Measurements from ENCODE around the gene EHD1.

EHD1 gene

GRCh38 chr11:64888729-64889511 is 10.5 kb upstream of the EHD1 start:
- no peak for FAIRE-seq

- no peak for FAIRE-seq
Measured at GRCh38 chr11:64888406-64888728, 9.9 kb upstream of the EHD1 start.

GRCh38 chr11:64887757-64888405 is 9.5 kb upstream of the EHD1 start:
- no peak for FAIRE-seq

GRCh38 chr11:64887234-64887756 is 8.9 kb upstream of the EHD1 start:
- FAIRE-seq: no peak

GRCh38 chr11:64885367-64886286 is 7.2 kb upstream of the EHD1 start:
- FAIRE-seq: no peak

GRCh38 chr11:64884019-64884418 is 5.6 kb upstream of the EHD1 start:
- FAIRE-seq: no peak

- no peak for FAIRE-seq
Measured at GRCh38 chr11:64883575-64883974, 5.2 kb upstream of the EHD1 start.

GRCh38 chr11:64882243-64882642 is 3.8 kb upstream of the EHD1 start:
- FAIRE-seq: no peak

GRCh38 chr11:64881476-64881875 is 3.1 kb upstream of the EHD1 start:
- no peak for FAIRE-seq

- no peak for FAIRE-seq
Measured at GRCh38 chr11:64880240-64881001, 2.0 kb upstream of the EHD1 start.

- no peak for FAIRE-seq
Measured at GRCh38 chr11:64879244-64879900, 951 bp upstream of the EHD1 start.

- FAIRE-seq: no peak
Measured at GRCh38 chr11:64878223-64878493, 263 bp downstream of the EHD1 start.

GRCh38 chr11:64877390-64878222 is 815 bp downstream of the EHD1 start:
- FAIRE-seq: no peak

- FAIRE-seq: no peak
Measured at GRCh38 chr11:64876835-64877341, 1.5 kb downstream of the EHD1 start.

GRCh38 chr11:64876229-64876750 is 2.1 kb downstream of the EHD1 start:
- no peak for FAIRE-seq

GRCh38 chr11:64875369-64876228 is 2.8 kb downstream of the EHD1 start:
- FAIRE-seq: no peak

- FAIRE-seq: no peak
Measured at GRCh38 chr11:64874308-64875240, 3.8 kb downstream of the EHD1 start.

GRCh38 chr11:64872790-64873488 is 5.5 kb downstream of the EHD1 start:
- FAIRE-seq: no peak

All from islet of Langerhans (tissue), 1 donor.